SK-N-SH (cell line): ENCODE results near the gene SORBS1. TPM values are rescaled to one million over a fixed set of nuclear protein-coding genes. Genes with fewer than 3 reads are reported as not detected.

ENCODE experiments used
- CTCF ChIA-PET: fragments of 300-600, 350-600 bp; formaldehyde crosslinking; extraction: SDS; loops from one replicate; lab custom pipeline; 2021; lab: Yijun Ruan, JAX
- POLR2A ChIA-PET: fragments of 350-600 bp; sonication (Branson Sonifier 250); formaldehyde crosslinking; extraction: SDS; loops from one replicate; lab custom pipeline; 2020; ENCODE audit warnings: antibody characterized with exemption, inconsistent platforms; lab: Yijun Ruan, JAX
- DNase-seq: peaks from one replicate; pipeline ENCODE4 v3.0.0; 2012
- H2AFZ ChIP-seq: fragments of 200-600 bp; sonication (generic); 2 replicates; pipeline ENCODE4 v1.8.1; 2016; ENCODE audit warnings: antibody characterized with exemption, mild to moderate bottlenecking, low read depth
- H3F3A ChIP-seq: fragments of 200-600 bp; sonication (generic); replicated peaks from 2 replicates; pipeline ENCODE3; 2016; ENCODE audit warnings: antibody characterized with exemption, mild to moderate bottlenecking; ENCODE audit not compliant: insufficient read depth
- H3K27ac ChIP-seq, 2 experiments: fragments of 200-500 bp in 1 of 2; fragments of 200-600 bp in 1 of 2; sonication (Bioruptor generic) in 1 of 2; sonication (generic), shearing (Covaris generic) in 1 of 2; 2 replicates each; pipeline versions ENCODE4 v1.5.1 to v1.6.1; 2014 to 2016; ENCODE audit warnings: low read depth in 2 of 2, inconsistent platforms in 1 of 2, low read length in 1 of 2, mild to moderate bottlenecking in 1 of 2, mixed read lengths in 1 of 2
- H3K27me3 ChIP-seq: fragments of 200-600 bp; sonication (generic), shearing (Covaris generic); 2 replicates; pipeline ENCODE4 v1.6.1; 2016; ENCODE audit warnings: mixed run types; ENCODE audit not compliant: insufficient read depth
- H3K36me3 ChIP-seq, 2 experiments: fragments of 200-500 bp in 1 of 2; fragments of 200-600 bp in 1 of 2; sonication (Bioruptor generic) in 1 of 2; sonication (generic) in 1 of 2; replicated peaks in 1 of 2; 2 replicates each; pipeline versions ENCODE3 to v1.5.1; 2014 to 2016; ENCODE audit warnings: low read length in 1 of 2, mild to moderate bottlenecking in 1 of 2; ENCODE audit not compliant: insufficient read depth in 2 of 2, control insufficient read depth in 1 of 2
- H3K4me1 ChIP-seq, 2 experiments: fragments of 200-500 bp in 1 of 2; fragments of 200-600 bp in 1 of 2; sonication (Bioruptor generic) in 1 of 2; sonication (generic), shearing (Covaris generic) in 1 of 2; 2 replicates each; pipeline versions ENCODE4 v1.5.1 to v1.6.1; 2014 to 2016; ENCODE audit warnings: low read depth in 1 of 2, low read length in 1 of 2, mixed run types in 1 of 2; ENCODE audit not compliant: insufficient read depth in 2 of 2, control insufficient read depth in 1 of 2
- H3K4me2 ChIP-seq: fragments of 200-600 bp; sonication (generic), shearing (Covaris generic); 2 replicates; pipeline ENCODE4 v1.6.1; 2017; ENCODE audit warnings: mixed run types
- H3K4me3 ChIP-seq, 2 experiments: fragments of 200-500 bp in 1 of 2; fragments of 200-600 bp in 1 of 2; sonication (Bioruptor generic) in 1 of 2; sonication (generic), shearing (Covaris generic) in 1 of 2; 2 replicates each; pipeline versions ENCODE4 v1.5.1 to v1.8.1; 2014 to 2016; ENCODE audit warnings: low read depth in 2 of 2, inconsistent platforms in 1 of 2, low read length in 1 of 2, mild to moderate bottlenecking in 1 of 2, mixed read lengths in 1 of 2, moderate library complexity in 1 of 2
- H3K79me2 ChIP-seq: fragments of 200-600 bp; sonication (generic); 2 replicates; pipeline ENCODE4 v1.8.1; 2017; ENCODE audit warnings: mild to moderate bottlenecking; ENCODE audit not compliant: insufficient read depth
- H3K9ac ChIP-seq: fragments of 200-600 bp; sonication (generic); 2 replicates; pipeline ENCODE4 v1.6.1; 2017; ENCODE audit warnings: mixed run types
- H3K9me2 ChIP-seq: fragments of 200-600 bp; sonication (generic); 2 replicates; pipeline ENCODE4 v1.6.1; 2017; ENCODE audit warnings: mixed run types
- H3K9me3 ChIP-seq: fragments of 200-600 bp; sonication (generic); 2 replicates; pipeline ENCODE4 v1.6.1; 2017; ENCODE audit warnings: mixed run types, mild to moderate bottlenecking, moderate library complexity
- H4K20me1 ChIP-seq: fragments of 200-600 bp; sonication (generic); 2 replicates; pipeline ENCODE4 v1.6.1; 2017; ENCODE audit warnings: mild to moderate bottlenecking, mixed run types; ENCODE audit not compliant: insufficient read depth
- CHD2 ChIP-seq: fragments of 150-350 bp; IDR thresholded peaks from 2 replicates; pipeline ENCODE4 v1.6.1; 2018; ENCODE audit warnings: low read length; ENCODE audit not compliant: partially characterized antibody
- ELF1 ChIP-seq: IDR thresholded peaks from 2 replicates; pipeline ENCODE4 v1.4.0; 2012
- EZH2phosphoT487 ChIP-seq: fragments of 200-600 bp; sonication (generic); IDR thresholded peaks from 2 replicates; pipeline ENCODE4 v1.6.1; 2017; ENCODE audit warnings: low read depth, mixed run types, mild to moderate bottlenecking, antibody characterized with exemption, moderate library complexity, borderline replicate concordance
- FOXJ3 ChIP-seq: sonication (generic); formaldehyde crosslinking; IDR thresholded peaks from 2 replicates; pipeline ENCODE4 v1.5.1; 2020; ENCODE audit warnings: mild to moderate bottlenecking, missing genetic modification reagents
- FOXM1 ChIP-seq: IDR thresholded peaks from 2 replicates; pipeline ENCODE4 v1.4.0; 2012; ENCODE audit warnings: low read depth, mild to moderate bottlenecking
- MXI1 ChIP-seq: IDR thresholded peaks from 2 replicates; pipeline ENCODE4 v1.6.1; 2012; ENCODE audit warnings: mild to moderate bottlenecking, low read depth, low read length, improper control_type of control experiment
- NRF1 ChIP-seq: IDR thresholded peaks from 2 replicates; pipeline ENCODE4 v1.6.1; 2012; ENCODE audit warnings: low read depth, mild to moderate bottlenecking, low read length
- PBX3 ChIP-seq: IDR thresholded peaks from 2 replicates; pipeline ENCODE4; 2012
- POLR2AphosphoS5 ChIP-seq: IDR thresholded peaks from 2 replicates; pipeline ENCODE4 v1.6.1; 2012; ENCODE audit warnings: low read depth, low read length
- RAD21 ChIP-seq: IDR thresholded peaks from 2 replicates; pipeline ENCODE4 v1.6.1; 2012; ENCODE audit warnings: mild to moderate bottlenecking, low read length
- RCOR1 ChIP-seq: fragments of 150-350 bp; IDR thresholded peaks from 2 replicates; pipeline ENCODE4 v1.6.1; 2017; ENCODE audit warnings: antibody characterized with exemption, low read length
- RFX5 ChIP-seq: IDR thresholded peaks from 2 replicates; pipeline ENCODE4 v1.6.1; 2012; ENCODE audit warnings: mild to moderate bottlenecking, improper control_type of control experiment, low read length
- TCF12 ChIP-seq: IDR thresholded peaks from 2 replicates; pipeline ENCODE4 v1.4.0; 2012
- YY1 ChIP-seq: IDR thresholded peaks from 2 replicates; pipeline ENCODE4 v1.4.0; 2012; ENCODE audit warnings: low read depth, mild to moderate bottlenecking
- WGBS: methylation state at CpG from one replicate; pipeline ENCODE4 v1.1.6; 2017; ENCODE audit warnings: low lambda C conversion rate; 5-methylcytosine and 5-hydroxymethylcytosine counted together
- polyA plus RNA-seq, 3 experiments: library from polyadenylated mRNA; depleted of rRNA; stranded (reverse); fragments of >200 nt; gene quantifications; 2 replicates each; pipeline ENCODE4 v1.2.3, GENCODE V29; 2012
- TF ChIP-seq, protein P1 (sequence below): IDR thresholded peaks from 2 replicates; pipeline ENCODE4 v1.4.0; 2012; ENCODE audit warnings: low read depth, borderline replicate concordance
- TF ChIP-seq, protein P2 (sequence below): fragments of 150-350 bp; IDR thresholded peaks from 2 replicates; pipeline ENCODE4 v1.6.1; 2016; ENCODE audit warnings: mild to moderate bottlenecking, low read depth, low read length

The SORBS1 gene
- polyA plus RNA-seq, 1 of the 3 experiments (the other 2 are of a cell fraction), result 0.36 TPM

DNA sequence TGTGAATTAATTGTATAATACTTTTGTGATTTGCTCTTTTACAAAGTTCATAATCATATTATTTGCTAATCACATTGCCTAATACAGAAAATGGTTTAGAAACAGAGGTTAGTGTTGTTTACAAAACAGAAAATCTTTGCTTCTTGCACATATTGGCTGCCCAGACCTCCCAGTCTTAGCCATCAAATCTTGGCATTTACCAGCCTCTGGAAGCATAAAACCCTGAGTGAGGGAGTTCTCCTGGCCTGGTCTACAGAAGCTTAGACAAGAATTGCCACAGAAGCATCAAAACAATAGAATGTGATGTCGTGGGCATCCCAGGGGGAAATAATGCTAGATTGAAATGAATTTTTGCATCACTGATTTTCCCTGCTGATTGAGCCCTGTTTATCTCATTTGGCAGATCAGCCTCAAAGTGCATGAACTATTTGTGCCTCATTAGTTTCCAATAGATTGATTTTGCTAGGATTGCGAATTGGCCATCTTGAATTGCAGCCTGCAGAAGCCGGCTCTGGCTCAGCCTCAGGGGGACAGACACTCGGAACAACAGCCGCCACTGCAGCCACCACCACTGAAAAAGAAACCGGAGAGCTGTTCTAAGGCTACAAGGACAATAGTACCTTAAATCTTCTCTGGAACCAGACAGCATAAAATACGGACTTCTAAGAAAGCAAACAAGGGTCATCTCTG lies 11.1 kb upstream of the SORBS1 start:
- ChIA-PET CTCF (no interaction called here), POLR2A (no interaction called here)
- Histone ChIP-seq H3K4me1 (peaks cover 0 to 4% of the 10 kb centered on the region in 2 experiments; a peak in 1 of 4 replicates), H3K79me2 (no peaks in the 10 kb centered on the region), H4K20me1 (no peaks in the 10 kb centered on the region), H3K36me3 (no peaks in the 10 kb centered on the region), H3K27me3 (no peaks in the 10 kb centered on the region), H2AFZ (no peak overlapping the region), H3K4me2 (no peak overlapping the region), H3K9ac (no peak overlapping the region), H3K9me2 (no peaks in the 10 kb centered on the region), H3F3A (no peaks in the 10 kb centered on the region), H3K9me3 (no peaks in the 10 kb centered on the region), H3K4me3 (no peak overlapping the region), H3K27ac (no peak overlapping the region)
- DNase-seq, result no peak
- WGBS, result 52% methylated on average over 6 of the region's 7 CpGs
- TF ChIP-seq RFX5 (no peak), POLR2AphosphoS5 (no peak), RAD21 (no peak), FOXJ3 (no peak), PBX3 (no peak), MXI1 (no peak), RCOR1 (no peak), YY1 (no peak), ELF1 (no peak), TCF12 (no peak), NRF1 (no peak), FOXM1 (no peak), EZH2phosphoT487 (no peak), CHD2 (no peak)
- TF ChIP-seq, protein P1, sequence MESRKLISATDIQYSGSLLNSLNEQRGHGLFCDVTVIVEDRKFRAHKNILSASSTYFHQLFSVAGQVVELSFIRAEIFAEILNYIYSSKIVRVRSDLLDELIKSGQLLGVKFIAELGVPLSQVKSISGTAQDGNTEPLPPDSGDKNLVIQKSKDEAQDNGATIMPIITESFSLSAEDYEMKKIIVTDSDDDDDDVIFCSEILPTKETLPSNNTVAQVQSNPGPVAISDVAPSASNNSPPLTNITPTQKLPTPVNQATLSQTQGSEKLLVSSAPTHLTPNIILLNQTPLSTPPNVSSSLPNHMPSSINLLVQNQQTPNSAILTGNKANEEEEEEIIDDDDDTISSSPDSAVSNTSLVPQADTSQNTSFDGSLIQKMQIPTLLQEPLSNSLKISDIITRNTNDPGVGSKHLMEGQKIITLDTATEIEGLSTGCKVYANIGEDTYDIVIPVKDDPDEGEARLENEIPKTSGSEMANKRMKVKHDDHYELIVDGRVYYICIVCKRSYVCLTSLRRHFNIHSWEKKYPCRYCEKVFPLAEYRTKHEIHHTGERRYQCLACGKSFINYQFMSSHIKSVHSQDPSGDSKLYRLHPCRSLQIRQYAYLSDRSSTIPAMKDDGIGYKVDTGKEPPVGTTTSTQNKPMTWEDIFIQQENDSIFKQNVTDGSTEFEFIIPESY, result no peak
- TF ChIP-seq, protein P2, sequence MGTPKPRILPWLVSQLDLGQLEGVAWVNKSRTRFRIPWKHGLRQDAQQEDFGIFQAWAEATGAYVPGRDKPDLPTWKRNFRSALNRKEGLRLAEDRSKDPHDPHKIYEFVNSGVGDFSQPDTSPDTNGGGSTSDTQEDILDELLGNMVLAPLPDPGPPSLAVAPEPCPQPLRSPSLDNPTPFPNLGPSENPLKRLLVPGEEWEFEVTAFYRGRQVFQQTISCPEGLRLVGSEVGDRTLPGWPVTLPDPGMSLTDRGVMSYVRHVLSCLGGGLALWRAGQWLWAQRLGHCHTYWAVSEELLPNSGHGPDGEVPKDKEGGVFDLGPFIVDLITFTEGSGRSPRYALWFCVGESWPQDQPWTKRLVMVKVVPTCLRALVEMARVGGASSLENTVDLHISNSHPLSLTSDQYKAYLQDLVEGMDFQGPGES, result no peak
